LNCAP (cell line): ENCODE data around the gene LGALSL.

Experiments
- TF ChIP-seq, protein P1 (sequence below): fragments of 450-650 bp; IDR thresholded peaks from 2 replicates; pipeline ENCODE4 v1.5.1; 2017; ENCODE audit warnings: mild to moderate bottlenecking

LGALSL gene

DNA sequence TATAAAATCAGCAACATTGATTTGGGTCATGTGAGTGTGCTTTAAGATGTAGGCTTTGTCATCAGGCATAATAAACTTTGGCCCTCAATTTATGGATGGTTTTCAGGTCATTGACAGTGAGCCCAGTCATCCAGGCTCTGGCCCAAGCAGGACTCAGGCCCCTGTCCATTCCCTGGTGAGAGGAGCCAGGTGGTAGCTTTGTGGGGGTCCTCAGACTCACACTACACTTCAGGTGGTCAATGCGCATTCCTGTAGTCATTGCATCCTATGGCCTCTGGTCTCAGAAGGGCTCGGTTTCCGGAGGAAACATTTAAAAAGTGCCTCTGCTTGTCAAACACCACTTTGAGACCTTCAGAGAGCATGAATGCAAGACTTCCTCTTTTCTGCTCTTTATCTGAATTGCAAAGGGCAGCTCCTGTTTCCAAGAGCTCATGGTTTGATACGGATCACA is 20.2 kb downstream of the LGALSL start:
- TF ChIP-seq, protein P1, sequence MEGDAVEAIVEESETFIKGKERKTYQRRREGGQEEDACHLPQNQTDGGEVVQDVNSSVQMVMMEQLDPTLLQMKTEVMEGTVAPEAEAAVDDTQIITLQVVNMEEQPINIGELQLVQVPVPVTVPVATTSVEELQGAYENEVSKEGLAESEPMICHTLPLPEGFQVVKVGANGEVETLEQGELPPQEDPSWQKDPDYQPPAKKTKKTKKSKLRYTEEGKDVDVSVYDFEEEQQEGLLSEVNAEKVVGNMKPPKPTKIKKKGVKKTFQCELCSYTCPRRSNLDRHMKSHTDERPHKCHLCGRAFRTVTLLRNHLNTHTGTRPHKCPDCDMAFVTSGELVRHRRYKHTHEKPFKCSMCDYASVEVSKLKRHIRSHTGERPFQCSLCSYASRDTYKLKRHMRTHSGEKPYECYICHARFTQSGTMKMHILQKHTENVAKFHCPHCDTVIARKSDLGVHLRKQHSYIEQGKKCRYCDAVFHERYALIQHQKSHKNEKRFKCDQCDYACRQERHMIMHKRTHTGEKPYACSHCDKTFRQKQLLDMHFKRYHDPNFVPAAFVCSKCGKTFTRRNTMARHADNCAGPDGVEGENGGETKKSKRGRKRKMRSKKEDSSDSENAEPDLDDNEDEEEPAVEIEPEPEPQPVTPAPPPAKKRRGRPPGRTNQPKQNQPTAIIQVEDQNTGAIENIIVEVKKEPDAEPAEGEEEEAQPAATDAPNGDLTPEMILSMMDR = no peak

DNA sequence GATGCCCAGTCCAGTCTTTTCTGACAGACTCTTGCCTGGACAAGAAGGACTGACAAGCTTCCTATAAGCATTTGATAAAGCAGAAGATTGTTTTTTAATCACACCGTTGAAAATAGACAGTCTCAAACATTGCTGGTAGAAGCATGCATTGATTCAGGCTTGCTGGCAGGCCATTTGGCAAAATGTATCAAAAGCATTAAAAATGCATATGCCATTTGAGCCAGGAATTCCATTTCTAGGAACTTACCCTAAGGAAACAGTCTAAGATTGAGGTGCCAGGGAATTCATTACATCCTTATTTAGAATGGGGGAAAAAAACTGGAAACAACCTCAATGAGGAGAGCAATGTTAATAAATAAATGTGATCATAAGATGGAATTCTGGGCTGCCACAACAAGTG is 20.7 kb downstream of the LGALSL start:
- TF ChIP-seq, protein P1 = no peak

DNA sequence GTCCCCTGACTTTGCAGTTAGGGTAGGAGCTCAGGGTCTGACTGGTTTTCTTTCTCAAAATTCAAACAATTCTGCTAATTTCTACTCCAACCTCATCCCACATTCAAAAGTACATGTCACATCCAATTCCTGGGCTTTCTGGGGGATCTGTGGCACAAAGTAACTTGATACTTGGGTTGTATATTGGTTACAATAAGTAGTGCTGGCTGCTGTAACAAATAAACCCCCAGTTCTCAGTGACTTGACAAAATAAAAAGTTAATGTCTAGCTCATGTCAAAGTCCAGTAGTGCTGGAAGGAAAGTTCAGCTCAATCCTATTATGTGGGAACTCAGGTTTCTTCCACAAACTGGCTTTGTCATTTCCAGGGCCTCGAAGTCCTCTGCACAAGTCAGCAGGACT is 23.1 kb downstream of the LGALSL start:
- TF ChIP-seq, protein P1 = no peak

DNA sequence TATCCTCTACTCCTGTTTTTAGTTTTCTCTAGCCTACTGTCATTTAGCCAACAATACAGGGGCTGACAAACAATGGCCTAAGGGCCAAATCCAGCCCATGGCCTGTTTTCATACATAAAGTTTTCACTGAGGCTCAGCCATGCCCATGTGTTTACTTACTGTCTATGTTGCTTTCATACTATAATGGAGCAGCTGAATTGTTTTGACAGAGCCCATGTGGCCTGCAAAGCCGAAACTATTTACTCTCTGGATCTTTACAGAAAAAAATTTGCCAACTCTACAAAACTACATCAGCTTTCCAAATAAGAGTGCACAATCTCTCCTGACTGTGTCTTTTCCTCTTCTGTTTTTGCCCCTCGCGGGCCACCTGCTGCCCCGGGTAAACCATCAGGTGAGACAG is 24.0 kb downstream of the LGALSL start:
- TF ChIP-seq, protein P1 = no peak

DNA sequence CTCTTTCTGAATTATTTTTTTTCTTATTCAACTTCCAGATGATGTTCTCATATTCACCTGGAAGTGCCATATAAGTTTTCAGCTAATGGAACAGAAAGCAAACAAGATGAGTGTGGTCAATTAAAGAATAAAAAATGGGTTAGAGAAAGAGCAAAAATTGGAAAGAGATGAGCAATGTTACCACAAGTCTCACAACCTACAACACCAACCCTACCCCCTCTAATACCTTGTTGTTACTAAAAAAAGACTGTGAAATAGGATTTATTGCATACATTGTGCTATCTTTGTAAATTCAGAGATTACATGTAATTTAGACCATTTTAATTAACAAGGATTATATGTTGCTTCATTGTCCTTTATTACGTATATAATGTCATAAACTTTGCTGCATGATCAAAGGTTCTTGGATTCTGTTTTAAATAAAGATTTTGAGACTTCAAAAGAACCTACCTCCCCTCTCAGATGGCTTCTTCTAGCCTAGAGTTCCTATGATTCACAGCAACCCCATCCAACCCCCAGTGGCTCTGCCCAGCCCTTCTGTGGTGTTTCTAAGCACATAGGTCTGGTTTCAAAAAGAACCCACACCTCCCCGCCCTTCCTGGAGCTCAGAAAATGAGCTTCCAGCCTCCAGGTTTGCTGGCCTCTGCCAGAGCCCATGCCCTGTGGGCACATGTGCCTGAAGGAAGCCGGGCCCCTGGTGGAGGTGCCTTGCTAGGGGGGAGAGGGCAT is 24.7 kb downstream of the LGALSL start:
- TF ChIP-seq, protein P1 = no peak

DNA sequence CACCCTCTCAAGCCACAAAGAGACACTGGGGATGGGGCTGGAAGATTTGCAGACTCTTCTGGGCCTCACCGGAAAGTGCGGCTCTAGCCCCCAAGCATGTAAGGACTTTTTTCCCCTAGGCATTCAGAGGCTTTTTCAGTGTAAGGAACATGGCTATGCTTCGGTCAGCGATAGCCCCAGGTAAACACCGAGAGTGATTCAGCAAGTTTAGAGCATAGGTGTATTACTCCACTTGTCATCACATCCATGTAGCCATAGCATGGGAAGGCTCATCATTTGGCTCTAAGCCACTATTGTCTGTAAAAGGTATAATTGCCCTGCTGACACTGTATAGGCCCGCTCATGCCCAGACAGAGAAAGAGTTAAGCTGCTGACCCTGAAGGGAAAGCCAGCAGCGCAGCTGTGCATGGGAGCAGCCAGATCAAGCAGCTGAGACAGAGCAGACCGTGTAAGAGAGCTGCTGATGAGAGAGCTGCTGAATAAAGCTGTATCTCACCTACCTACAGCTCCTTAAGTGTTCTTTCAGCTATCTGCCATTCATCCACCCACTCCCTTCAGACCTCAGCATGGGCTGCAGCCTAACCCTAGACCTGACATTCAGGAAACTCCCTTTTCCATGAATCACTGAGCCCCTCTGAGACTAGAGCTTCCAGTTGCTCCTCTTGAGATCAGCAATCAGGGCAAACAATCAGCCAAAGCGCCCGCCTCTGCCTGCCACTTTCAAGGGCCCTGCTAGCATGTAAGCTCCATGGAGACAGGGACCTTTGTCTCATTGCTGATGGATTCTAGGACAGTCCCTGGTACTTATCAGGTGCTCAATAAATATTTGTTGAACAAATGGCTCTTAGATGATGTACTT is 25.5 kb downstream of the LGALSL start:
- TF ChIP-seq, protein P1 = no peak

DNA sequence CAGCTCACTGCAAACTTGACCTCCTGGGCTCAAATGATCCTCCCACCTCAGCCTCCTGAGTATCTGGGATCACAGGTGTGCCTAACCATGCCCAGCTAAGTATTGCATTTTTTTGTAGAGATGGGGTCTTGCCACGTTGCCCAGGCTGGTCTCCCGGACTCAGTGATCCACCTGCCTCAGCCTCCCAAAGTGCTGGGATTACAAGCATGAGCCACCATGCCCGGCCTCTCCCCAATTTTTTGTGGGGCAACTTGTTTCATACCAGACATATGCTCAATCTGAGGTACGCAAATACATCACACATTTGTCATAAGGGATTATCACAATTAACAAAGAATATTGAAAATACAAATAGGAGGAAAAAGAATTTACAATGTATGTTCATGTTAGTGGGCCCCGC is 27.7 kb downstream of the LGALSL start:
- TF ChIP-seq, protein P1 = no peak
